Lower lobe of right lung (tissue), 2 donors: ENCODE measurements around the gene RHBDF1. TPM values are rescaled to one million over a fixed set of nuclear protein-coding genes. Genes with fewer than 3 reads are reported as not detected.
A peak's percentile ranks its signal among the peaks of the same experiment; 100 is the strongest.
"Not testable (repeated sequence)": the region's sequence is repeated elsewhere in the genome, so short reads cannot be mapped to it uniquely, and the experiment has no call there.

Experiments used
- ATAC-seq, 2 donors: fragments of 200-7000 bp; cut with Tn5 transposase; one replicate each; pipeline ENCODE4 v1.9.1; 2020 to 2022; ENCODE audit warnings: mild to moderate bottlenecking in 2 of 2, moderate library complexity in 2 of 2
- DNase-seq: peaks from one replicate; pipeline ENCODE4 v3.0.0-alpha.2; 2020
- H3K27ac ChIP-seq: fragments of 200-600 bp; one replicate; pipeline ENCODE4 v1.8.0; 2022
- H3K27me3 ChIP-seq: fragments of 200-600 bp; one replicate; pipeline ENCODE4 v1.8.0; 2022; ENCODE audit warnings: low read depth
- H3K36me3 ChIP-seq: fragments of 200-600 bp; one replicate; pipeline ENCODE4 v1.8.0; 2022; ENCODE audit warnings: mild to moderate bottlenecking
- H3K4me1 ChIP-seq: fragments of 200-600 bp; one replicate; pipeline ENCODE4 v1.8.0; 2022
- H3K4me3 ChIP-seq: fragments of 200-600 bp; one replicate; pipeline ENCODE4 v1.8.0; 2022; ENCODE audit warnings: mild to moderate bottlenecking
- H3K9me3 ChIP-seq: fragments of 200-600 bp; one replicate; pipeline ENCODE4 v1.8.0; 2022
- intact Hi-C: fragments of 100-400 bp; cut with DNase I; formaldehyde crosslinking; loops from one replicate; pipeline ENCODE4 v1.11.0; 2022
- total RNA-seq: library from RNA; stranded (reverse); fragmentation: NEBNext Ultra II Directional; extraction: Animal tissue kit (Norgen Biotek cat#: 25700); gene quantifications from one replicate; pipeline ENCODE4 v1.2.1, GENCODE V29; 2021
- TF ChIP-seq, protein P1 (sequence below): fragments of 200-600 bp; IDR thresholded peaks from one replicate; pipeline ENCODE4 v1.8.0; 2022; ENCODE audit warnings: antibody characterized with exemption, mild to moderate bottlenecking
- donor health status: DM: no; HTN: yes; CAD: no; lungs with severe emphysema.

Gene RHBDF1
- total RNA-seq, 1 donor from 2014 or later: 35.9 TPM

DNA sequence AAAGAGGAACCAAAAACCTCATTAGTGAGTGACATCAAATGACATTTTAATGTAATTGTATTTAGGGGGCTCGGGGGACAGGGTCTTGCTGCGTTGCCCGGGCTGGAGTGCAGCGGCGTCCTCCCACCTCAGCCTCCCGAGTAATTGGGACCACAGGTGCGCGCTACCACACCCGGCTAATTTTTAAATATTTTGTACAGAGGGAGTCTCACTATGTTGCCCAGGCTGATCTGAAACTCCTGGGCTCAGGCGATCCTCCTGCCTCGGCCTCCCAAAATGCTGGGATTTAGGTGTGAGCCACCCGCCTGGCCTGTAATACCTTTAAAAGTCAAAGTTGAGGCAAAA lies 18.2 kb downstream of the RHBDF1 start:
- H3K9me3 ChIP-seq: no peaks in the 10 kb centered on the region
- H3K36me3 ChIP-seq: peaks cover 45% of the 10 kb centered on the region
- no peaks in the 10 kb centered on the region for H3K27me3 ChIP-seq
- ATAC-seq (no peak), DNase-seq (no peak)
- TF ChIP-seq, protein P1, sequence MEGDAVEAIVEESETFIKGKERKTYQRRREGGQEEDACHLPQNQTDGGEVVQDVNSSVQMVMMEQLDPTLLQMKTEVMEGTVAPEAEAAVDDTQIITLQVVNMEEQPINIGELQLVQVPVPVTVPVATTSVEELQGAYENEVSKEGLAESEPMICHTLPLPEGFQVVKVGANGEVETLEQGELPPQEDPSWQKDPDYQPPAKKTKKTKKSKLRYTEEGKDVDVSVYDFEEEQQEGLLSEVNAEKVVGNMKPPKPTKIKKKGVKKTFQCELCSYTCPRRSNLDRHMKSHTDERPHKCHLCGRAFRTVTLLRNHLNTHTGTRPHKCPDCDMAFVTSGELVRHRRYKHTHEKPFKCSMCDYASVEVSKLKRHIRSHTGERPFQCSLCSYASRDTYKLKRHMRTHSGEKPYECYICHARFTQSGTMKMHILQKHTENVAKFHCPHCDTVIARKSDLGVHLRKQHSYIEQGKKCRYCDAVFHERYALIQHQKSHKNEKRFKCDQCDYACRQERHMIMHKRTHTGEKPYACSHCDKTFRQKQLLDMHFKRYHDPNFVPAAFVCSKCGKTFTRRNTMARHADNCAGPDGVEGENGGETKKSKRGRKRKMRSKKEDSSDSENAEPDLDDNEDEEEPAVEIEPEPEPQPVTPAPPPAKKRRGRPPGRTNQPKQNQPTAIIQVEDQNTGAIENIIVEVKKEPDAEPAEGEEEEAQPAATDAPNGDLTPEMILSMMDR: no peak
- intact Hi-C loops: no loop called here
- H3K4me3 ChIP-seq: peak overlapping the region; percentile 87
- H3K4me1 ChIP-seq: peaks cover 25% of the 10 kb centered on the region
- H3K27ac ChIP-seq: peak overlapping the region; percentile 84

DNA sequence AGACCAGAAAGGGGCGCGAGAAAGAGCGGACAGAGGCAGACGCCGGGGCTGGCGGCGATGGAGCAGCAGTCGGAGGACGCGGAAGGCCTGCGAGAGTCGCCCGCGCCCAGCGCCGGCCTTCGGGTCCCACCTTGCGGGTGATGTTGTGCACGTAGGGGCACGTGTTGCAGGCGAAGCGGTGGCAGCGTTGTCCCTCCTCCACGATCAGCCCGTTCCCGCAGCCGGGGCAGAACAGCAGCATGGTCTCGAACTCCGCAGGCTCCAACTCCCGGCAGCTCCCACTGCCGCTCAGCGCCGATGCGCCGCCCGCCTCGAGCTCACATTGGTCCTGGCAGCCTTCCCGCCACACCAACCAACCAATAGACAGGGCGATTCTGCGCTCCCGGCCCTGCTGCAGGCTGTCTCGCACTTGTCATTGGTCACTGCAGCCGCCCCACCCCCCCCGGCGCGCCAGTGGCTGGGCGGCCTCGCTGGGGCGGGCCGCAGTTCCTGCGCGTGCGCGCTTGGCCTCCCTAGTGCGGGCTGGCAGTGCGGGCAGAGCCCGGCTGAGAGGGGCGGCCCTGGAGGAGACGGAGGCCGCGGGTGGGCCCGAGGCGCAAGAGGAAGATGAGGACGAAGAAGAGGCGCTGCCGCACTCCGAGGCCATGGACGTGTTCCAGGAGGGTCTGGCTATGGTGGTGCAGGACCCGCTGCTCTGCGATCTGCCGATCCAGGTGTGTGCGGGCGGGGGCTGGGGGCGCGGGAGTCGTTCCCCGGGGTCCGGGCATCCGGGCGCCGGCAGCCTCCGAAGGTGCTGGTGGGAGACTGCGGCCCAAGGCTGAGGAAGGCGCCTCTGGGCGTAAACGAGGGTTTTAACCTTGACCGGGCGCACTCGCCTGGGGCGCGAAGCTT lies 18.8 kb downstream of the RHBDF1 start, which contains the start of the genes POLR3K and SNRNP25:
POLR3K (minus strand) TSS at position 263 of the 891 bp plus-strand sequence; CDS start at position 241, 22 bp downstream.
SNRNP25 (plus strand) TSS at position 483 of the 891 bp plus-strand sequence; CDS start at position 672, 189 bp downstream.
- Histone ChIP-seq H3K27me3 (no peaks in the 10 kb centered on the region), H3K27ac (peak within 1 kb of the TSS; percentile 84), H3K9me3 (no peaks in the 10 kb centered on the region), H3K36me3 (peaks cover 39% of the 10 kb centered on the region), H3K4me3 (peak within 1 kb of the TSS; percentile 87), H3K4me1 (peaks cover 25% of the 10 kb centered on the region)
- ATAC-seq (peak; percentile 97 to 98), DNase-seq (peak; percentile 100)
- TF ChIP-seq, protein P1: no peak
- intact Hi-C loops: no loop called here

DNA sequence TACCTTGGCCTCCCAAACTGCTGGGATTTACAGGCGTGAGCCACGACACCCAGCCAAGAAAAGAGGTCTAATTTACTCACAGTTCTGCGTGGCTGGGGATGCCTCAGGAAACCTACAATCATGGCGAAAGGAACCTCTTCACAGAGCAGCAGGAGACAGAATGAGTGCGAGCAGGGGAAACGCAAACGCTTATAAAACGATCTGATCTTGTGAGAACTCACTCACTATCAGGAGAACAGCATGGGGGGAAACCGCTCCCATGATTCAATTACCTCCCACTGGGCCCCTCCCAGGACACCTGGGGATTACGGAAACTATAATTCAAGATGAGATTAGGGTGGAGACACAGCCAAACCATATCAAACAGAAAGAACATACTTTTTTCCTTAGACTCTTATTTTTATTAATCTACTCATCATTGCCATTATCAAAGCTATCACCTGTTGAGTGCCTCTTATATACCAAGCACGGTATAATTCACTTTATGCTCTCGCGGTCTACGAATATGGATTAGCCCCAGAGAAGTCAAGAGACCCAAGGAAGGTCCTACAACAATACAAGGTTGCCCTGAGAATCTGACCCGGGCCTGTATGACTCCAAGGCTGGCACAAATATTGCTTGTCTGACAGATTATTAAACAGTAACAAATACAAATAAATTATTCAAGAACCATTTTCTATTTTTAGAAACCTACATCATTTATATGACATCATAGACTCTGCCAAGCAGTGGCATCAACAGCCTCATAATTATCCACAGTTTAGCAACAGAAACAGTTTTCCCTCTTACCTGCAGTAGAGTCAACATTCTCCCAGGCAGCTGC lies 21.5 kb downstream of the RHBDF1 start:
- ATAC-seq: no peak
- peaks cover 28% of the 10 kb centered on the region for H3K36me3 ChIP-seq
- H3K27me3 ChIP-seq: no peaks in the 10 kb centered on the region
- H3K4me1 ChIP-seq: peaks cover 25% of the 10 kb centered on the region
- no peak for DNase-seq
- H3K27ac ChIP-seq: no peak overlapping the region
- TF ChIP-seq, protein P1: no peak
- no peaks in the 10 kb centered on the region for H3K9me3 ChIP-seq
- H3K4me3 ChIP-seq: no peak overlapping the region
- intact Hi-C loops: no loop called here

DNA sequence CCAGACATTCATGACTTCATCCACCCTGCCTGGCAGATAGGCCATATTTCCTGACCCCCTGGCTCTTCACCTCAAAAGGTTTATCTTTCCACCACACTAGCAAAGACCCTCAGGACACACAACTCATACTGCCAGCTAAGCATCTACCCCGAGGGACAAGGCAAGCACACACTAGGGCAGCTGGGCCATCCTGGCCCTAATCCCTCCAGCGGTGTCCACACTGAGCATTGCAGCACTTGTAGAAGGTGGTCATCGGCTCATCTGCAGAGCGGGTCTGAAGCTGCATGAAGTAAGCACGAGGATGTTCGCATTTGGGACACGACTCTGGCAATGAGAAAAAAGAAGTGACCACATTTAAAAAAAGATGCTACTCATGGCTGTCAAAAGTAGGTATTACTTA lies 25.2 kb downstream of the RHBDF1 start:
- intact Hi-C loops: no loop called here
- H3K36me3 ChIP-seq: peaks cover 38% of the 10 kb centered on the region

DNA sequence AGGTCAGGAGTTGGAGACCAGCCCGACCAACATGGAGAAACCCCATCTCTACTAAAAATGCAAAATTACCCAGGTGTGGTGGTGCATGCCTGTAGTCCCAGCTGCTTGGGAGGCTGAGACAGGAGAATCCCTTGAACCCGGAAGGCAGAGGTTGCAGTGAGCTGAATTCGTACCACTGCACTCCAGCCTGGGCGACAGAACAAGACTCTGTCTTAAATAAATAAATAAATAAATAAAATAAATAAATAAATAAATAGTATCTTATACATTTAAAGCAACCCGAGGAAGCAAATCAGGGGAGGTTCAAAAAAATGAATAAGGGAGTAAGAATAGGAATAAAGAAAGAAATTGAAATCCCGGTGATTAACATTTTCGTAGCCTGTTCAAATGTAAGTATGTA lies 25.9 kb downstream of the RHBDF1 start:
- peaks cover 38% of the 10 kb centered on the region for H3K36me3 ChIP-seq
- H3K27me3 ChIP-seq, intact Hi-C loops, H3K27ac ChIP-seq, ATAC-seq, H3K4me1 ChIP-seq, H3K4me3 ChIP-seq, H3K9me3 ChIP-seq, DNase-seq: not testable (repeated sequence)

More for the DNA sequence above, 25.2 kb downstream of the RHBDF1 start:
- no peak overlapping the region for H3K4me3 ChIP-seq
- DNase-seq (no peak), ATAC-seq (no peak)
- no peaks in the 10 kb centered on the region for H3K9me3 ChIP-seq
- TF ChIP-seq, protein P1: no peak
- no peaks in the 10 kb centered on the region for H3K27me3 ChIP-seq
- peaks cover 14% of the 10 kb centered on the region for H3K4me1 ChIP-seq
- no peak overlapping the region for H3K27ac ChIP-seq
